Measurements from ENCODE around the gene CATSPERZ.

The CATSPERZ gene

GRCh38 chr11:64283092-64283491 lies 17.1 kb upstream of the CATSPERZ start:
- DNase-seq (ENCODE audit: low read depth) = no peak
- H3K4me3 ChIP-seq (ENCODE audit: low read length) = no peak overlapping the region
- TF ChIP-seq, protein P1, sequence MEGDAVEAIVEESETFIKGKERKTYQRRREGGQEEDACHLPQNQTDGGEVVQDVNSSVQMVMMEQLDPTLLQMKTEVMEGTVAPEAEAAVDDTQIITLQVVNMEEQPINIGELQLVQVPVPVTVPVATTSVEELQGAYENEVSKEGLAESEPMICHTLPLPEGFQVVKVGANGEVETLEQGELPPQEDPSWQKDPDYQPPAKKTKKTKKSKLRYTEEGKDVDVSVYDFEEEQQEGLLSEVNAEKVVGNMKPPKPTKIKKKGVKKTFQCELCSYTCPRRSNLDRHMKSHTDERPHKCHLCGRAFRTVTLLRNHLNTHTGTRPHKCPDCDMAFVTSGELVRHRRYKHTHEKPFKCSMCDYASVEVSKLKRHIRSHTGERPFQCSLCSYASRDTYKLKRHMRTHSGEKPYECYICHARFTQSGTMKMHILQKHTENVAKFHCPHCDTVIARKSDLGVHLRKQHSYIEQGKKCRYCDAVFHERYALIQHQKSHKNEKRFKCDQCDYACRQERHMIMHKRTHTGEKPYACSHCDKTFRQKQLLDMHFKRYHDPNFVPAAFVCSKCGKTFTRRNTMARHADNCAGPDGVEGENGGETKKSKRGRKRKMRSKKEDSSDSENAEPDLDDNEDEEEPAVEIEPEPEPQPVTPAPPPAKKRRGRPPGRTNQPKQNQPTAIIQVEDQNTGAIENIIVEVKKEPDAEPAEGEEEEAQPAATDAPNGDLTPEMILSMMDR (conservative IDR thresholded peaks at IDR 0.05; ENCODE audit: low read depth, low read length) = no peak

GRCh38 chr11:64284048-64284961 lies 15.9 kb upstream of the CATSPERZ start, which contains the start of gene BAD:
TSS of gene BAD (minus strand) at chr11:64284665. CDS start at chr11:64284368, 297 bp downstream.
- peak within 1 kb of the TSS; percentile 74 for H3K4me3 ChIP-seq (ENCODE audit: low read length)
- DNase-seq (ENCODE audit: low read depth) = peak; percentile 68
- TF ChIP-seq, protein P1 (conservative IDR thresholded peaks at IDR 0.05; ENCODE audit: low read depth, low read length) = no peak

DNA sequence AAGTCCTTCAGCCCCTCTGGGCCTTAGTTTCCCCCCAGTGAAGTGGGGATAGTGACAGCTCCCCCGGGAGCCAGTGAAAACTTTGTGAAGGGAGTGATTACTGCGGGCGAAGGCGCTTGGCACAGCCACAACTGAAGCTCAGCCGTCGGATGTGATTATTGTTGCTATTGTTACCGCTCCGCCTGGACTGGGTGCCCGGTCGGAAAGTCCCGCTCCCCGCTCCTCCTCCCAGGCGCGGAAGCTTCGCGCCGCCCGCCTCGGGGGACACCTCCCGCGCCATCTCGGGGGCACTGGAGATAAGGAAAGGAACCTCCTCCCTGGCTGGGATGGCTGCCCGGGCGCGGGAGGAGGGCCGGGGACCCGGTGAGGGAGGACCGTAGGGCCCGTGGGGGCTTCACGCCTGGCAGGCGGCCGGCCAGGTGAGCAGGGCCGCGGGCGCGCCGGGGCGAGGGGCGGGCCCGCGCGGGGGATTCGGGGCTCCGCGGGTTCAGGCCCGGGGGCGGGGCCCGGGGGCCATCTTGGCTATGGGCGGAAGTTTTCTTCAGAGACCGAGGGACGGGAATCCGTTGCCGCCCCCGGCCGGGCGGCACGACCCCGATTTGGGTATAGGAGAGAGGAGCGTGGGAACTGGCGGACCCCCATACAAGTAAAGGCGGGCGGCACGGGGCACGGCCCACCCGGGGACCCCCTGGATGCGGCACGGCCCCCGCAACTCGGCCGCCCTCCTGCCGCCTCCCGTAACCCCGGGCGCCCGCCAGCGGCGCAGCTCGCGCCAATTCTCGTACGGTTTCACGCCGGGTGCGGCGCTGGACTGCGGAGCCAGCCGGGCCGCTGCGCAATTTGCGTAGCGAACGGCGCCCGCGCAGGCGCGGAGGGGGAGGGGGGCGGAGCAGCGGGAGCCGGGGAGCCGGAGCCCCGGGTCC lies 14.9 kb upstream of the CATSPERZ start, which contains the start of gene GPR137:
Gene GPR137 (plus strand): TSS at position 887 of the 923 bp plus-strand sequence. CDS start 677 bp downstream, outside the sequence.
- H3K4me3 ChIP-seq (ENCODE audit: low read length) = peak within 1 kb of the TSS; percentile 74
- no peak for DNase-seq (ENCODE audit: low read depth)
- TF ChIP-seq, protein P1 (conservative IDR thresholded peaks at IDR 0.05; ENCODE audit: low read depth, low read length) = no peak

- peak overlapping the region; percentile 74 for H3K4me3 ChIP-seq (ENCODE audit: low read length)
- no peak for DNase-seq (ENCODE audit: low read depth)
- TF ChIP-seq, protein P1 (conservative IDR thresholded peaks at IDR 0.05; ENCODE audit: low read depth, low read length) = peak; percentile 32
Measured at GRCh38 chr11:64285885-64286800, 14.0 kb upstream of the CATSPERZ start.

DNA sequence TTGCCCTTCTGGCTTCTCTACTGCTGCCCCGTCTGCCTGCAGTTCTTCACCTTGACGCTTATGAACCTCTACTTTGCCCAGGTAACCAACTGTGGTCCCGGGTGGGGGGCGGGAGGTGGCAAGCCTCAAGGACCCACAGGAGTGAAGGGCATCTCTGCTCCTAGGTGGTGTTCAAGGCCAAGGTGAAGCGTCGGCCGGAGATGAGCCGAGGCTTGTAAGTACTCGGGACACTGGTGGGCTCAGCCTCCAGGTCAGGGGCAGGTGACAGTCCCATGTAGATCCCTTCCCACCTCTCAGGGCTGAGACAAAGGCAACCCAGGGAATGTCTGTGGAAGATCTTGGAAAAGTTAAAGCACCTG lies 13.4 kb upstream of the CATSPERZ start:
- DNase-seq (ENCODE audit: low read depth) = no peak
- TF ChIP-seq, protein P1 (conservative IDR thresholded peaks at IDR 0.05; ENCODE audit: low read depth, low read length) = no peak
- H3K4me3 ChIP-seq (ENCODE audit: low read length) = no peak overlapping the region

DNA sequence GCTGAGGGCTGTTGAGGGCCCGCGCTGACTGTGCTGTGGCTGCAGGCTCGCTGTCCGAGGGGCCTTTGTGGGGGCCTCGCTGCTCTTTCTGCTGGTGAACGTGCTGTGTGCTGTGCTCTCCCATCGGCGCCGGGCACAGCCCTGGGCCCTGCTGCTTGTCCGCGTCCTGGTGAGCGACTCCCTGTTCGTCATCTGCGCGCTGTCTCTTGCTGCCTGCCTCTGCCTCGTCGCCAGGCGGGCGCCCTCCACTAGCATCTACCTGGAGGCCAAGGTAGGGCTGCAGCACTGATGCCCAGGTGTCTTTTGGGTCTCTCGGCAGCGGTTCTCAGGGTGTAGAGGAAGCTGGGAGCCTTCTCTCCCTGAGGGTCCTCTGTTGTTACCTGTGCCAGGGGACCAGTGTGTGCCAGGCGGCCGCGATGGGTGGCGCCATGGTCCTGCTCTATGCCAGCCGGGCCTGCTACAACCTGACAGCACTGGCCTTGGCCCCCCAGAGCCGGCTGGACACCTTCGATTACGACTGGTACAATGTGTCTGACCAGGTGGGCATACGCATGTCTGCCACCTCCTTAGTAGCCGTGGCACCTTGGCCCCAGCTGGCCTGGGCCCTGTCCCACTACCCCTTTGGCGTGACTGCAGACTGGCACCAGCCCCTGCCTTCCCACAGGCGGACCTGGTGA lies 12.3 kb upstream of the CATSPERZ start:
- H3K4me3 ChIP-seq (ENCODE audit: low read length) = no peak overlapping the region
- TF ChIP-seq, protein P1 (conservative IDR thresholded peaks at IDR 0.05; ENCODE audit: low read depth, low read length) = no peak
- DNase-seq (ENCODE audit: low read depth) = no peak

All from retinal pigment epithelial cell (primary cell).